A673 (cell line): Measurements from ENCODE around the gene BSN. TPM values are rescaled to one million over a fixed set of nuclear protein-coding genes. Genes with fewer than 3 reads are reported as not detected.

ENCODE experiments used
- BruUV-seq: library from RNA; stranded (reverse); fragments of 400-500 nt; replicated peaks from 2 replicates; lab custom pipeline; 2021; lab: Mats Ljungman, UMichigan
- CTCF ChIA-PET: fragments of 300-600 bp; sonication (Branson Sonifier 250); formaldehyde crosslinking; loops from one replicate; lab custom pipeline; 2022; ENCODE audit warnings: antibody characterized with exemption; lab: Charles Lee
- POLR2A ChIA-PET: fragments of 300-600 bp; sonication (Branson Sonifier 250); formaldehyde crosslinking; loops from one replicate; lab custom pipeline; 2022; ENCODE audit warnings: antibody characterized with exemption; ENCODE audit not compliant: low non-redundant PET; lab: Charles Lee
- DNase-seq: peaks from one replicate; pipeline ENCODE4 v3.0.0-alpha.2; 2015; ENCODE audit warnings: low spot score
- H3K27ac ChIP-seq: fragments of 200-600 bp; sonication (generic); 2 replicates; pipeline ENCODE4 v1.5.1; 2016; ENCODE audit warnings: mixed run types, low read depth, mild to moderate bottlenecking, mixed read lengths, antibody characterized with exemption, low read length; ENCODE audit not compliant: poor library complexity, severe bottlenecking
- H3K27me3 ChIP-seq: fragments of 200-600 bp; sonication (generic); replicated peaks from 2 replicates; pipeline ENCODE4 v1.6.1; 2017; ENCODE audit warnings: mixed run types, low read depth, mild to moderate bottlenecking, mixed read lengths, antibody characterized with exemption, low read length; ENCODE audit not compliant: insufficient read depth, poor library complexity
- H3K36me3 ChIP-seq: fragments of 200-600 bp; sonication (generic); 2 replicates; pipeline ENCODE4 v1.6.1; 2016; ENCODE audit warnings: mixed run types, mild to moderate bottlenecking, mixed read lengths, antibody characterized with exemption, low read length; ENCODE audit not compliant: insufficient read depth, poor library complexity, severe bottlenecking
- H3K4me1 ChIP-seq: fragments of 200-600 bp; sonication (generic); 2 replicates; pipeline ENCODE4 v1.6.1; 2017; ENCODE audit warnings: mixed run types, mild to moderate bottlenecking, mixed read lengths, antibody characterized with exemption, low read length; ENCODE audit not compliant: insufficient read depth, poor library complexity, severe bottlenecking
- H3K4me3 ChIP-seq: fragments of 200-600 bp; sonication (generic); 2 replicates; pipeline ENCODE4 v1.5.1; 2016; ENCODE audit warnings: low read depth, mixed run types, mild to moderate bottlenecking, mixed read lengths, low read length; ENCODE audit not compliant: poor library complexity, severe bottlenecking
- H3K9me3 ChIP-seq: fragments of 200-600 bp; sonication (generic); 2 replicates; pipeline ENCODE4 v1.6.1; 2016; ENCODE audit warnings: mixed run types, low read depth, mild to moderate bottlenecking, mixed read lengths, antibody characterized with exemption, low read length; ENCODE audit not compliant: poor library complexity, severe bottlenecking
- CTCF ChIP-seq: fragments of 300-800, 200-600 bp; sonication (generic); conservative IDR thresholded peaks from 2 replicates; pipeline ENCODE4 v1.5.1; 2017; ENCODE audit warnings: low read depth, mild to moderate bottlenecking, antibody characterized with exemption, low read length, moderate library complexity, mixed read lengths
- EZH2 ChIP-seq: fragments of 200-600 bp; sonication (generic); IDR thresholded peaks from 2 replicates; pipeline ENCODE4 v1.6.1; 2017; ENCODE audit warnings: borderline replicate concordance, low read depth, mild to moderate bottlenecking, mixed read lengths, antibody characterized with exemption, low read length; ENCODE audit not compliant: poor library complexity, severe bottlenecking
- intact Hi-C: fragments of 100-400 bp; cut with micrococcal nuclease; formaldehyde crosslinking; loops from one replicate; pipeline ENCODE4 v1.10.0; 2022; ENCODE audit not compliant: unreplicated experiment
- total RNA-seq: library from RNA; stranded (reverse); gene quantifications from 2 replicates; pipeline ENCODE4 v1.2.3, GENCODE V29; 2021

The BSN gene
- total RNA-seq, 1 experiment from 2014 or later, result 1.4 TPM

DNA sequence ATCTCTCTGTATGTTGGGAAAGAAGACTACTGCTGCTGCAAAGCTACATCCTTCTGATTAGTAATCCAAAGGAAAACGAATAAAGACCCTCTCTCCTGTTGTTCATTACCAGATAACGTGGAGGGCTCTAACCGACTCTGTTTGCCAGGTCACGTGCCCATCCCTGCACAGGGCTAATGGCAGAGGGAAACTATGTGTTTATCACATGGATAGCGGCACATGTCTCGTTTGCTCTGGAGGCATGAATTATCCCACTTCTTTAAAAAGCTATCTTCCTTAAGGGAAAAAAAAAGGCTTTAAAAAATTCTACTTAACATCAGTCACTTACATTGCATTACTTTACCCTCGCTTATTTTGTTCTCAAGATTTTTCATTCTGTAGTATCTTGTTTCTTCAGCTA is 87.0 kb downstream of the BSN start:
- Histone ChIP-seq H3K4me3 (no peak overlapping the region), H3K4me1 (no peaks in the 10 kb centered on the region), H3K9me3 (no peaks in the 10 kb centered on the region), H3K27ac (no peak overlapping the region), H3K27me3 (no peaks in the 10 kb centered on the region), H3K36me3 (no peaks in the 10 kb centered on the region)
- intact Hi-C loops, result no loop called here
- no TSS peak for BruUV-seq
- TF ChIP-seq EZH2 (no peak), CTCF (no peak)
- ChIA-PET CTCF (no interaction called here), POLR2A (no interaction called here)
- no peak for DNase-seq

DNA sequence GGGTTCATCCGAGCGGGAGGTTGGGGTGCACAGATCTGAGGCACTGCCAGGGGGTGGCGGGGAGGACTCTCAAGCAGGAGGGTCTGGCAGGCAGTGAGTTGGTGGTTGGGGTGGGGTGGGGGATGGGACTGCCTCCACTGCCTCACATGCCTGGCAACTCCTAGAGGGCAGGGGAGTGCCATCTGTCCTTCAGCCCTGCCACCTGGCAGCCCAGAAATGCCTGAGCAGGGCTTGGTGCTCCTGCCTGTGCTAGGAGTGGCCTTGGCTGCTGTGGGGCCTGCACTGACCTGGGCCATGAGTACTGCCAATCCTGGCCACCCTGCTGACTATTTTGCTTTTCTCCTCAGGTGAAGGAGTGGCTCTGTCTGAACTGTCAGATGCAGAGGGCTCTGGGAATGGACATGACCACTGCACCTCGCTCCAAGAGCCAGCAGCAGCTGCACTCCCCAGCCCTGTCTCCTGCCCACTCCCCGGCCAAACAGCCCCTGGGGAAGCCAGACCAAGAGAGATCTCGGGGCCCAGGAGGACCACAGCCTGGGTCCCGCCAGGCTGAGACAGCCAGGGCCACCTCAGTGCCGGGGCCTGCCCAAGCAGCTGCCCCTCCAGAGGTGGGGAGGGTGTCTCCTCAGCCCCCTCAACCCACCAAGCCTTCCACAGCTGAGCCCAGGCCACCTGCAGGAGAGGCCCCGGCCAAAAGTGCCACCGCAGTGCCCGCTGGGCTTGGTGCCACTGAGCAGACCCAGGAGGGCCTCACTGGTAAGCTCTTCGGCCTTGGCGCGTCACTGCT is 87.8 kb downstream of the BSN start:
- intact Hi-C loops, result no loop called here
- H3K27me3 ChIP-seq, result no peaks in the 10 kb centered on the region
- H3K4me1 ChIP-seq, result no peaks in the 10 kb centered on the region
- H3K9me3 ChIP-seq, result no peaks in the 10 kb centered on the region
- no peak for DNase-seq
- no peak overlapping the region for H3K4me3 ChIP-seq
- no peak overlapping the region for H3K27ac ChIP-seq
- ChIA-PET CTCF (no interaction called here), POLR2A (no interaction called here)
- no peaks in the 10 kb centered on the region for H3K36me3 ChIP-seq
- no peak for TF ChIP-seq EZH2
- no peak for TF ChIP-seq CTCF
- BruUV-seq, result no TSS peak

GRCh38 chr3:49642708-49643145 is 88.5 kb downstream of the BSN start:
- ChIA-PET CTCF (no interaction called here), POLR2A (no interaction called here)
- Histone ChIP-seq H3K4me1 (no peaks in the 10 kb centered on the region), H3K36me3 (no peaks in the 10 kb centered on the region), H3K27me3 (no peaks in the 10 kb centered on the region), H3K27ac (no peak overlapping the region), H3K4me3 (no peak overlapping the region), H3K9me3 (no peaks in the 10 kb centered on the region)
- no peak for DNase-seq
- intact Hi-C loops, result no loop called here
- no TSS peak for BruUV-seq
- TF ChIP-seq EZH2 (no peak), CTCF (no peak)
